ENCODE data around the gene FBXL17. TPM values are rescaled to one million over a fixed set of nuclear protein-coding genes. Genes with fewer than 3 reads are reported as not detected.

FBXL17 gene
- total and polyA plus RNA-seq, 9 of the 15 experiments (the other 6 are each of a cell fraction or from before 2014, with no cell fraction given) = 0.32 to 5.4 (median 1.8) TPM

DNA sequence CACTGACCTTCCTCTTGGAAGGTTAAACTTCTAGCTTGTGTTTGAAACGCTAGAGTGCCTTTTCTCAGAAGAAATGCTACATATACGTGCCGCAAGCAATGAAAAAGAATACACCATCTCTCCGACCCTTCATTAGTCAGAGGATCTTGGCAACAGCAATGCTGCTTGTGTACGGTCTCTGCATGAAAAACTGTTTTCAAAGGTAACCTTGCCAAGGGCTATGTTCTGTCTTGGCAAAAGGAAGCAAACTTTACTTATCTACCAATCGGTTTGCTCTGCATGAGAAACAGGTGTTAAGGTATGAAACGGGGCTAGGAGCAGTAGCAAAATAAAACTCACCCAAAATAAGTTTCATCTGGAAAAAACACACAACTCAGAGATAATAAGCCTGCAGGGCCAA, 297.8 kb downstream of the FBXL17 start:
- H3K27ac ChIP-seq (ENCODE audit: extremely low read depth, low read depth, low read length) = no peak overlapping the region
- intact Hi-C loops (cut with micrococcal nuclease) (no loop called here), in situ Hi-C loops (cut with MboI) (no loop called here)
- no peaks in the 10 kb centered on the region for H3K9me3 ChIP-seq (replicated peaks; ENCODE audit: control insufficient read depth, insufficient read depth, low read depth, low read length)
- FAIRE-seq (no peak), DNase-seq (ENCODE audit: extremely low read depth in 1 of 4, low spot score in 3 of 4) (no peak), ATAC-seq (no peak)
- H2AFZ ChIP-seq (ENCODE audit: low read depth, low read length) = no peak overlapping the region
- POLR2A ChIA-PET = no interaction called here
- no TSS peak for BruUV-seq (replicated peaks)
- no peak overlapping the region for H3K9ac ChIP-seq (ENCODE audit: insufficient read depth in 1 of 2, low read depth in 2 of 2, low read length in 2 of 2)
- no peaks in the 10 kb centered on the region for H3K9me1 ChIP-seq (ENCODE audit: control insufficient read depth, insufficient read depth, low read length)
- H3K79me2 ChIP-seq (ENCODE audit: control insufficient read depth, insufficient read depth, low read length) = no peaks in the 10 kb centered on the region
- no peaks in the 10 kb centered on the region for H3K36me3 ChIP-seq (ENCODE audit: control insufficient read depth, insufficient read depth, low read length)
- no peaks in the 10 kb centered on the region for H4K20me1 ChIP-seq (replicated peaks; ENCODE audit: control insufficient read depth, insufficient read depth, low read length)
- no peaks in the 10 kb centered on the region for H3K27me3 ChIP-seq (ENCODE audit: control insufficient read depth in 2 of 2, insufficient read depth in 2 of 2, low read length in 2 of 2)
- no peak for TF ChIP-seq MAZ (CRISPR knock-in tag; conservative IDR thresholded peaks at IDR 0.05 in 1 of 2, IDR thresholded peaks at IDR 0.05 in 1 of 2)
- TF ChIP-seq ZNF778 (CRISPR knock-in tag; IDR thresholded peaks at IDR 0.05) = no peak
- TF ChIP-seq, protein P1, sequence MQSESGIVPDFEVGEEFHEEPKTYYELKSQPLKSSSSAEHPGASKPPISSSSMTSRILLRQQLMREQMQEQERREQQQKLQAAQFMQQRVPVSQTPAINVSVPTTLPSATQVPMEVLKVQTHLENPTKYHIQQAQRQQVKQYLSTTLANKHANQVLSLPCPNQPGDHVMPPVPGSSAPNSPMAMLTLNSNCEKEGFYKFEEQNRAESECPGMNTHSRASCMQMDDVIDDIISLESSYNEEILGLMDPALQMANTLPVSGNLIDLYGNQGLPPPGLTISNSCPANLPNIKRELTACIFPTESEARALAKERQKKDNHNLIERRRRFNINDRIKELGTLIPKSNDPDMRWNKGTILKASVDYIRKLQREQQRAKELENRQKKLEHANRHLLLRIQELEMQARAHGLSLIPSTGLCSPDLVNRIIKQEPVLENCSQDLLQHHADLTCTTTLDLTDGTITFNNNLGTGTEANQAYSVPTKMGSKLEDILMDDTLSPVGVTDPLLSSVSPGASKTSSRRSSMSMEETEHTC (IDR thresholded peaks at IDR 0.05) = no peak
- TF ChIP-seq, protein P2, sequence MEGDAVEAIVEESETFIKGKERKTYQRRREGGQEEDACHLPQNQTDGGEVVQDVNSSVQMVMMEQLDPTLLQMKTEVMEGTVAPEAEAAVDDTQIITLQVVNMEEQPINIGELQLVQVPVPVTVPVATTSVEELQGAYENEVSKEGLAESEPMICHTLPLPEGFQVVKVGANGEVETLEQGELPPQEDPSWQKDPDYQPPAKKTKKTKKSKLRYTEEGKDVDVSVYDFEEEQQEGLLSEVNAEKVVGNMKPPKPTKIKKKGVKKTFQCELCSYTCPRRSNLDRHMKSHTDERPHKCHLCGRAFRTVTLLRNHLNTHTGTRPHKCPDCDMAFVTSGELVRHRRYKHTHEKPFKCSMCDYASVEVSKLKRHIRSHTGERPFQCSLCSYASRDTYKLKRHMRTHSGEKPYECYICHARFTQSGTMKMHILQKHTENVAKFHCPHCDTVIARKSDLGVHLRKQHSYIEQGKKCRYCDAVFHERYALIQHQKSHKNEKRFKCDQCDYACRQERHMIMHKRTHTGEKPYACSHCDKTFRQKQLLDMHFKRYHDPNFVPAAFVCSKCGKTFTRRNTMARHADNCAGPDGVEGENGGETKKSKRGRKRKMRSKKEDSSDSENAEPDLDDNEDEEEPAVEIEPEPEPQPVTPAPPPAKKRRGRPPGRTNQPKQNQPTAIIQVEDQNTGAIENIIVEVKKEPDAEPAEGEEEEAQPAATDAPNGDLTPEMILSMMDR (IDR thresholded peaks at IDR 0.05 in 2 of 3, conservative IDR thresholded peaks at IDR 0.05 in 1 of 3; ENCODE audit: insufficient read depth in 2 of 3, low read depth in 1 of 3, low read length in 3 of 3) = no peak
- TF ChIP-seq RFX5 (IDR thresholded peaks at IDR 0.05; ENCODE audit: low read depth, low read length) = no peak
- H3K4me2 ChIP-seq (ENCODE audit: insufficient read depth, low read length) = no peak overlapping the region
- CTCF ChIA-PET (ENCODE audit: low intra/inter-chr PET ratio) = interaction anchor here (0.6 kb wide), 1 partner anchor 12 kb away, joined by 3 read pairs; no protein-coding TSS in a partner anchor
- no peaks in the 10 kb centered on the region for H3K4me1 ChIP-seq (replicated peaks in 1 of 2; ENCODE audit: control insufficient read depth in 2 of 2, insufficient read depth in 2 of 2, low read length in 2 of 2)
- WGBS (ENCODE audit: insufficient coverage, low coverage, missing lambda C conversion rate) = under 1% methylated on average over 7 of the region's 7 CpGs
- H3K4me3 ChIP-seq = no peak overlapping the region

Measured in K562 (cell line).